GM20431 (cell line): ENCODE measurements around the gene MID1.

ENCODE experiments used
- in situ Hi-C: fragments of 300-500 bp; cut with MseI, MboI; formaldehyde crosslinking; loops from one replicate; pipeline ENCODE4 v1.15.0; 2020; ENCODE audit warnings: low sequenced_read_pairs; ENCODE audit not compliant: unreplicated experiment

MID1 gene

DNA sequence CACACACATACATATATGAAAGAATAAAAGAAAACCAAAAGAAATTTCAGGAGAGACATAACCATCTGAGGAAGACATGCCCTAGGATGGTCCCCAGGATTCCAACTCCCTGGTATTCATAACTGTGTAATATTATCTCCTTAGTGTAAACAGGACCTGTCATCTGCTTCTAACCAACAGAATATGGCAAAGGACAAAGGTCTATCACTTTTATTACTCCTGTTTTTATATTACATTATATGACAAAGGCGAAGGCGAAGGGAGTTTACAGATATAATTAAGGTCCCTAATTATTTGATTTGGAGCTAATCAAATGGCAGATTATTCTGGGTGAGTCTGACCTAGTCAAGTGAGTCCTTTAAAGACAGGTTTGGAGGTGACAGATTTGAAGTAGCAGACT, 155.1 kb downstream of the MID1 start:
- in situ Hi-C loops: no loop called here

DNA sequence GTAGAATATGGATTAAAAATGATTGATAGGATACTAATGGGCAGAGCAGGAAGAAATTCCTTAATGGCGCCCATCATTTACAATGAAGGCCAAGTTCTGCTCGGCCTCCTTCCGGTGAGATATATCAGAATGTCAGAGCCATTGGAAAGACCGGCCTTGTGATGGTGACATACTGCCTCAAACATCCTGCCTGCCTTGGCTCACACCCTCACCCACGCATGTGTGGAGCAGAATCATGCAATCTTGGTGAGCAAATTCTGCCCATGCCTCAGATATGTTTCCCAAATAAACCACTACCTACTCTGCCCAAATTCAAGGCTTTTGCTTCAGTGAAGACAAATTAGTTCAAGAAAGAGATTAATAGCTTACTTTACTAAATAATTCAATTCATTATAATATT, 163.3 kb downstream of the MID1 start:
- in situ Hi-C loops: no loop called here

DNA sequence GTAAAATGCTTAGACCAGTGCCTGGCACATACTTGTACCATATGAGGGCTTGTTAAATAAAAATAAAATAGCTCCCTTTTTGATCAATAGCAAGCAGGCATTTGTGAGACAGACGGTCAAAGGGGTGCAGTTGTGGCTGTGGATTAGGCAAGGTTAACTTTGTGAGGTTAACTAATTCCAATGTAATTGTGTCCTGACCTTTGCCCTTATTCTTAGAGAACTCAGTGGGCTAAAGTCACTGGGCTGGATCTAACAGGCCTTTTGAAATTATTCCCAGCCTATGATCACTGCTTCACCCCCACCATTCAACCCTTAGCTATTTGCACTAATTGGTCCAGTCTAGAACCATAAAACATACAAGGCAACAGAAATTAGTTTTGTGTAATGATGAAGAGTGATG, 166.4 kb downstream of the MID1 start:
- in situ Hi-C loops: no loop called here

DNA sequence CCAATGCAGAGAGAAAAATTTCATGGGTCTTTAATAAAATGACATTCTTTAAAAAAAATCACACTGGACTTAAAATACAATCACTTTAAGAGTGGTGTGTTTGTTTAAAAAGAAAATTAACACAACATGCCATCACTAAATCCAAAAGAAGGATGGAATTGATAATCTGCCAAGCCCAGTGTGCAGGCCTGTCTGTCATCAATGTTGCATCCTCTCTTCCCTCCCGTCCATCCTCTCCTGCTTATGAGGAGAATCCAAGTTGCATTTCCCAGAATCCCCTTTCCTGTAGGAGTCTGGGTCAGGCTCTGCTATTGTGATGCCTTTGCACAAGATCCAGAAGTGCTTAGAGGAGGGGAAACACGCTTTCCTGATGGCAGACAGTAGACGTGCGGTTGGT, 169.4 kb downstream of the MID1 start:
- in situ Hi-C loops: no loop called here

DNA sequence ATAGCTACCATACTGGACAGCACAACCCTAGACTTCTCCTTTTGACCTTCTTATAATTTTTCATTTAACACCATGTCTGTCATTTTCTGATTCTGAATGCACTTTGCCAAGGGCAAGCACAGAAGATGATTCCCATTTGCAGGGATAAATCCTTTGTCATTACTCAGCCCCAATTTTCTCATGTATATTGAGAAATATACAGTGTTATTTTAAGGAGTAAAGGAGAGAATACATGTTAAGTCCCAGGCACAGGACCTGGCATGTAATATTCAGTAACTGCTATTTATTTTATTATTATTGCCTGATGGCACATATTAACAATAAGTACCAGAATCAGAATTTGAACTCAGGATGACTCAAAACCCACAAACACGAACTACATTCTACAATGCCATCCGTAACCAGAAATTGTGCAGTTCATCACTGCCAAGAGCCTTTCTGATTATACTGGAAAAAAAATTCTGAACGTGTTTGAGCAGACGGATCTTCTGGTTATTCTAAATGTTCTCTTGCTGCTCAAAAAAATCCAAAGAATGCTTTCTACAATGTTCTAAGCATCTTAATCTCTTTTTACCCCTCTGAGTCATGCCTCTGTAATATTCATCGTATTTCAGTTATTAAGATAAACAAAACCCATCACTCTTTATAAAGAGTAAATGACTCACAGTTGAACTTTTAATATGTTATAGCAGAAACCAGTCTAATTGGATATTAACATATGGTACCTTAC, 170.0 kb downstream of the MID1 start:
- in situ Hi-C loops: no loop called here

DNA sequence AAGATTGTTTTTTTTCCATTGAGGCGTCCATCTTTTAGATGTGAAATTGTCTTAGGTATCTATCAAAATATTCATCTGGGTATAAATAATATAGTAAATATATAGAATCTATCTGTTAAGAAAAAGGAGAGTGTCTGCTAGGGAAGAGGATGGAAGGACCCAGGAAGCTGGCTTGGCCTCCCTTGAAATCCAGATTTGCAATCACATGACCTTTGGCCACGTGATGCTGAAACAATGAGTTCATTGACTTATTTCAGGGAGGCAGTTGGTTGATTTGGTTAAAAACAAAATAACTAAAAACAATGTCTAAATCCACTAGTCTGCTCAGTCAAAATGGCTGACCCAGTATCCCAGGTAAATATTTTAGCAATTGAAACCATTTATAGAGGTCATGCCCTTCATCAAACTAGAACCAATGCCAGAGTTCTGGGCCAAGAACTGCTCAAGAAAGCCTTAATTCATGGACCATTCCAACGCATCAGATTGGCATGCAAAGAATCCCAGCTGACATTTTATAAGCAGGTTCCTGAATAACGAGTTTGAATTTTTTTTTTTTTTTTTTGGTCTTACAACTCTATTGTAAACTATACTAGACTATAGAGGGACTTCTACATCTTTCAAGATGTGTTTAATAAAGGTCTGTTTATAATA, 172.7 kb downstream of the MID1 start:
- in situ Hi-C loops: no loop called here

DNA sequence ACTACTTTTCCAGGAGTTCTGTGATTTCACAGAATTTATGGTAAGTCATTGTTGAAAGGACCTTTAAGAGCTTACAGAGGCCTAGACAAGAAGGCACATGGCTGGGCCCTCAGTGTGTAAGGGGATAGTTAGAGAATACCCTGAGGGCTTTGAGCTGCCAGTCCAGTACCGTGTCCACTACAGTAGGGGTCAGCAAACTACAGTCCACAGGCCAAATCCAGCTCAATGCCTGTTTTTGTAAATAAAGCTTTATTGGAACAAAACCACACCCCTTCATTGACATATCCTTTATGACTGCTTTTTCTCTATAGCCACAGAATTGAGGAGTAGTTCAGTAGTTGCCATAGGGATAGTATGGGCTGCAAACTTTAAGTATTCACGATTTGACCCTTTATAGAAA, 176.2 kb downstream of the MID1 start:
- in situ Hi-C loops: no loop called here

DNA sequence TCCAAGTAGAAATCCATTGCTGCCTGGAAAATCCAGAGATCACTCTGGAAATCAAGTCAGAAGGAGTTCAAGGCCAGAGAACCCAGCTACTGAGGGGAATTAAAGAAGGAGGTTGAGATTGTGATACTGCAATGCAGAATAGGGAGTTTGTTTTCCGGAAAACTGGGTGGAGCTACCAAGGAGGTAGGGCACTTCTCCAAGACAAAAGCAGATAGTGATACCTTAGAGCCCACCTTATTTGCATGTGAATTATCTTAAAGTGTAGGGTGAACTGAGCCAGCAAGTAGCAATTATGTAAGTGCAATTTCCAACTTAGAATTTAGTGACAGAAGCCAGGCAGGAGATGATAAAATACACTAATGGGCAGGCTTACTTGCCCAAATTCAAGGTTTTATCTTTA, 178.9 kb downstream of the MID1 start:
- in situ Hi-C loops: no loop called here

DNA sequence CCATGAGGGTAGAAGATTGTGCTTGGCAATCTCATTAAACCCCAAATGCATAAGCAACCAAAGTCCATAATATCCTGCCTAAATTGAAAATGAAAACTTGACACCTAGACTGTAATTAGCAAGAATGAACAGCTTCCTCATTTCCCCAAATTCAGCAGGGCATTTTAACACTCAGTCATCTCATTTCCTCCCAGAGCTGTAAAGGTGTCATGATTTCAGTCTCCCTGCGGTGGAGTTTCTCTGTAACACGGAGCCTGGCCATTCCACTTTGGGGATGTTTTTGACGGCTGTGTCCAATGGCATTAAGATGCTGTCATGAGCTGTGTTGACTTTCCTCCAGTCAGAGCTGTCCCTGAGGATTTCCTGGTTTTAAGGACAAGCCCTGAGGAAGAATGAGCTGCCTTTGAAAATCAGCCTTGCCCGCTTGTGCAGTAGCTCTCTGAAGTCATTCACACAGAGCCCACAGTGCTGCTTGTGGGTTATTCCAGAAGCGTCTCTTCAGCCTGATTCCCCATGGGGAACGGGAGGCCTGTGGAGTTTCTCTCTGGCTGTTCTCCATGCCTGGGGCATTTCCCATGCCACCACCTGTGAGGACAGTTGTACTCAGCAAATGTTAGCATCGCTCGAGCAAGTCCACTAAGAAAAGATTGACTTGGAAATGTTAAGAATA, 187.0 kb downstream of the MID1 start:
- in situ Hi-C loops: no loop called here

DNA sequence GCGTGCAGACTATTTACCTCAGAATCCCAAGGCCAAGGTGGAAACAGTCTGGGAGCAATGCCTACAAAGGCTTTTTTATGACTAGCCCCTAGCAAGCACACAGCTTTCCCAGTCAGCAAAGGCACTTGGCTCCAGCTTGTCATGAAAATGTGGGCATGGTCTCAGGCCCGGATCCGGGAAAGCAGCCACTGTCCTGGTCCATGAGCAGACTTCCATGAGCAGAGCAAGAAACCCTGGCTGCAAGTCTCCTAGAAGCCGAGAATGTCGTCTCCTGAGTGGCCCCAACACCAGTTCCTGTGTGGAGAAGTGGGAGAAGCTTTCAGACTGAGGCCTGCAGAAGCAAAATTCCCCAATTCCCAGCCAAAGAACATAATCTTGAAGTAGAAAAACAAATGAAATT, 190.5 kb downstream of the MID1 start:
- in situ Hi-C loops: no loop called here

DNA sequence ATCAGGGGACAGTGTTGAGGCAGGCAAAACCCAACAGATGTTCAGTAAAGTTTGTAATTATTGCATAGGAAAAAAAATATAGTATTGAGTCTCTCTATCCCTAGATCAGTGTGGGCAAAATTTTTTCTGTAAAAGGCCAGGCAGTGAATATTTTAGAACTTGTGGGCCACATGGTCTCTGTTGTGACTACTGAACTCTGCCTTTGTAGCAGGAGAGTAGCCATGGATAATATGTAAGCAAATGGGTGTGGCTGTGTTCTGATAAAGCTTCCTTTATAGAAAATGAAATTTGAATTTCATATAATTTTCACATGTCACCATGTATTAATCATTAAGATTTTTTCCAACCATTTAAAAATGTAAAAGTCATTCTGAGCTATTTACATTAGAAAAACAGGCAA, 193.1 kb downstream of the MID1 start:
- in situ Hi-C loops: no loop called here

DNA sequence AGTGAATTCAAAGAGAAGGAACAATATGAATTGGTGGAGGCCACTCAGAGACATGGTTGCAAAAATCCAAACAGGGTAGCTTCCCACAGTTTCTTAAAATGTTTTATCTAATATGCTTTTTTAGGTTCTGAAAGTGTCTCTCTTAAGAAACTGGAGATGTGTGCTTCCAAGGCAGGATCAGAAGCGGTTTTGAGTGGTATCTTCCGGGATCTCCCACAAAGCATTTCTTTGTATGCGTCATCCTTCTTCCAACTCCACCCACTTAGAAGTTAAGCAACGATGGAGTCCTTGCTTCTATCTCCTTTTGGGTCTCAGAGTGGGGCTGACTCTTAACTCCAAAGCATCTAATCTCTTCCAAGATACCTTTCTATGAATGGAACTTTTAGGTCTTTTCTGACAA, 196.7 kb downstream of the MID1 start:
- in situ Hi-C loops: no loop called here

DNA sequence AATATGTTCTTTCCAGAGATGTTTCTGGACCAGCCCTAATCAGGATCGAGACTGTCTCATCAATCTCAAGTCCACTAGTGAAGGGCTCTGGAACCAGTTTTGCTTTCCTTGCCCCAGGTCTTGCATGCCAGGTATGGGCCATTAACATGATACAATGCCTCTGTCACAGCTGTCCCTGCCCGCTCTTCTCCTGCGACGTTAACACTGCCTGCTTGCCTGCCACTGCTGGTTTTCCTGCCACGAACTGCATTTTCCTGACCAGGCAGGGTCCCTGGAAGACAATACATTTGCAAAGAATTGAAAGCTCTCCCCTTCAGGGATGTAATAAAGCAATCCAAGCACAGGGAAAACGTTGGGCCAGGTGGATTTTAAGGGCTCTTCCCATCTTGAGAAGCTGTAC, 200.3 kb downstream of the MID1 start:
- in situ Hi-C loops: no loop called here

DNA sequence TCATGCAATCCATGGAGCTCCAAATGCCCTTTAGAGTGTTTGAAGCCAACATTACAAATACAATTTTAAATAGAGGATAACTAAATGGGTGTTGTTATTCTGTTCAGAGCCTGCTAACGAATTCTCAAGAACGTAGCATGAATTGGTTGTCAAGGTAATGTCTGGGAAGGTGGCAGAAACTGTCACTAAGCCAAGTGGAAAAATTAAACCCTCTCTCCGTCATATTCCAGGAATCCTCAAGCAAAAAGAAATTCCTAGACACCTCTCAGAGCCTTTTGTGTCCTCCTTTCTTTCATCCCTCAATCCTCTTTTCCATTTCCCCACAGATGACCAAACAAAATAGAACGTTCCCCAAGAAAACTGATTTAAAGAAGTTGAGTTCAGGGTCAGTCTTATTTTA, 204.0 kb downstream of the MID1 start:
- in situ Hi-C loops: no loop called here

DNA sequence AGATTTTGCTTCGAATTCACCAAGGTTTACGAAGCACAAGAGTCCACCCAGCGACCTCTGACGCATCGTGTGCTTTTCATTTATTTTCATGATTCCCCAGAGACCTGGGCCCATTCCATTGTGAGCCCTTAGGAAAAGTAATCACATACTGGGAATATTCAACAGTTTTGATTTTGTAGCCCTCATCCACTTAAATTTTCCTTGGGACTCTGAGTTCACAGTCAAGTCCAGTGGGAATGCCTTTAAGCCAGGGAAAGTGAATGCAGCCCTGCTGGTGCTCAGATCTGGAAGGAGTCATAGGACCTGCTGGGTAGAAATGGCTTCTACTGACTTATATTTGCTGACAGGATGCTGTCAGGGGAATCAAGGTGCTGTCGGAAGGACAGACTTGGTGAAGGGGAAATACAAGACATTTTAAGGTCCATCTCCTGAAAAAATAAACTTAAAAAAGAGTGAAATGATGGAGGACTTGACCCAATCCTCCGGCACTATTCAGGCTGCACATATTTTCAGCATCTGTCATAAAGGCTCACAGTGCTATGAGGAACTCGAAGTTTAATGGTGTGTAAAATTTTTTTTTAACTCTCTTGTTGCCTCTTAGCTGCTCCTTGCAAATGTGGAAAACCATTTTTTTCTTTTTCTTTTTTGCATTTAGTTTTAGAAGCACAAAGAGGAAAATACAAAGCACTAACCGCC, 204.9 kb downstream of the MID1 start:
- in situ Hi-C loops: no loop called here

DNA sequence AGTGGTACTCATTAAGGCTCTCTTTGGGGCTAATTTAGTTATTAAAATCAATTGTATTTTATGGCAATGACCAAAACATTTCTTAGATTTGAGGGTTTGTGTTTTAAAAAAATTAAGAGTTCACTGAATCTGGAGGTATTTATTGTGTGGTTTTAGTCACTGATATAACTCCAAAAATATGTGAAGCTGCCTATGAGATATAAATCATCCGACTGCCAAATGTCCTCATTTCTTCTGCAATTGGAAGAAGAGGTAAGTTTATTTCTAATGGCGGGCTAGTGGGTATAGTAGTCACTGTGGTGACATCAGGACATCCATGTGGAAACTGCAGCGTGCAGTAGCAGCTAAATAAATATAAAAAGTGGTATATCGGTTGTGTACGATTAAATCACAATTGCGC, 205.5 kb downstream of the MID1 start:
- in situ Hi-C loops: no loop called here

DNA sequence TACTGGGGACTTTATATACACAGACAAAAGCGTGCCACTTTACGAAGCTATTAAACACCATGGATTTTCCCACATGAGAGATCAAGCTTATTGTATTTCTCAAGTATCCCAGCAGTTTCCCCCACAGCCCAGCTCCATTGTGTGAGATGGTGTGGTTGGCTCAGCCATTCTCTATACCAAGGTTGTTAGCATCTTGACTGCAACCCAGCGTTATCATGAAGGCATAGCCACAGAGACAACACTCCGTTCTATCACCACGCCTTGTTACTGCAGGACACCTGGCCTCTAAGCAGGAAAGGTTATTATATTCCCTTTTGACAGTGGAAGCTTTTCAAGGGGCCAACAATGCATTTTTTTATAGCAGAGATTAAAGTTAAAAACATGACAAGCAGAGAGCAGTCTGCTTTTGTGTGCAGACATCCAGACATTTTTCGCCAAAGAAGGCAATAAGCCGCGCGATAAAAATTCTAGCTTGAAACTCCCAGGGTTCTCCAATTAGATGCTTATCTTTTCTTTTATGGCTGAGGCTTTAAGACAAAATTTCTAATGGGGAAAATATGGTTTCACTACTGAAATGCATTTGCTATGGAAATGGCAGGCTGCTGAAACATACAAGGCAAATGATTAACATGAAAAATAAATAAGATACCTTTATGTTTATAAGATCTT, 206.1 kb downstream of the MID1 start:
- in situ Hi-C loops: no loop called here

DNA sequence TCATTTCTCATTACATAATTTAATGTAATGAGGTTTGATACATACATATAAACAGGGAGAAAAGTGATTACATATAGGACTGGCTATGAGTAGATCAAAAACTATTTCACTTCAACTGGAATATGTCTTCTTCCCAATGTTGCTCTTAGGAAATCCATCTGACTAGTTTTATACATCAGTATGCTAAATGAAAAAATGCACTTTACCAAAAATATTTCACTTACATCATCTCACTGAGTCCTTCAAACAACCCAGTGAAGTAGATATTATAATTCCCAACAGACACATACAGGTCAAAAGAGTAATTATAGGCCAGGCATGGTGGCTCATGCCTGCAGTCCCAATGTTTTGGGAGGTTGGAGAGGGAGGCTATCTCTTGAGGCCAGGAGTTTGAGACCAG, 215.9 kb downstream of the MID1 start:
- in situ Hi-C loops: no loop called here

DNA sequence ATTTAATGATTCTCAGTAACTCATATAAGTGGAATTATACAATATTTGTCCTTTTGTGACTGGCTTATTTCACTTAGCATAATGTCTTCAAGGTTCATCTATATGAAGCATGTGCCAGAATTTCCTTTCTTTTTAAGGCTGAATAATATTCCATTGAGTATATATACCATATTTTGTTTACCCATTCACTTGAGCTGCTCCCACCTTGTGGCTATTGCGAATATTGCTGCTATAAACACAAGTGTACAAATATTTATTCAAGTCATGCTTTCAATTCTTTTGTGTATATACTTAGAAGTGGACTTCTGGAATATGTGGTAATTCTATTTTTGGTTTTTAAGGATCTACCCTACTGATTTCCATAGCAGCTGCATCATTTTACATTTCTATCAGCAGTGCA, 219.1 kb downstream of the MID1 start:
- in situ Hi-C loops: no loop called here

DNA sequence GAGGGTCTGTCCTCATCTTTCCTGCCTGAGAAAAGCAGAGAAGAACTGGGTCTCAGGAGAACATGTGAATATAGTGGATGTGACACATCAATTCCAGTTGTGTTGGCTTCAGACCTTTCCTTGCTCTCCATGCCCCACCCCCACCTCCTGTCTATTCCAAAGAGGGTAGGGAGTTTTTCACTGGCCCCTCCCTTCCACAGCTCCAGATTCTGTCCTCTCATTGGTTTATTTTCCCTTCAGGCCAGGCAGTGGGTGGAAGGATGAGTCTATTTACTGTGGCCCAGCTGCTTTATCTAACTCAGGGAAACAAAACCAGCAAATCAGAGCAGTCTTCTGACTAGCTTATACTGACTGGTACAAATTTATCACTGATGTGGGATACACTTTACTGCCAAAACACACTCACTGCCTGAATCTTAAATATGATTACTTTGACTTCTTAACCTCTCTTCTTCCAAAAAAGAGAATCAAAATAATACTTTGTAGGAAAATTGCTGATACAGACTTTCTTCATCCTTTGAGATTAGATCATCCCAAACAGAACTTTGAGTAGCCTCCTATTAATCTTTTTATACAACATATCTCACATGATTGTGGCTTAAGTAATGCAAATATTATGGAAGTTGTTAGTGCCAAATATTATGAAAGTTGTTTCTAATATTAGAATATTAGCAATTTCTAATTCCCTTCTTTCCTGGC, 221.2 kb downstream of the MID1 start:
- in situ Hi-C loops: no loop called here
